SK-N-SH treated with all-trans-retinoic acid at 6 μM for 48 hours (cell line): Measurements from ENCODE around the gene SEC23A.
"Not testable (repeated sequence)": the region's sequence is repeated elsewhere in the genome, so short reads cannot be mapped to it uniquely, and the experiment has no call there.

ENCODE experiments used
- ATAC-seq: fragments of 200-7000 bp; cut with Tn5 transposase; 3 replicates; pipeline ENCODE4 v1.9.1; 2020; ENCODE audit warnings: mild to moderate bottlenecking, moderate library complexity
- ARNTL ChIP-seq: fragments of 450-650 bp; formaldehyde crosslinking; IDR thresholded peaks from 2 replicates; pipeline ENCODE4 v1.5.0; 2020; ENCODE audit warnings: low read depth, mild to moderate bottlenecking, moderate library complexity, borderline replicate concordance
- BACH2 ChIP-seq: fragments of 250-450 bp; sonication (Bioruptor Pico); IDR thresholded peaks from 2 replicates; pipeline ENCODE4 v1.9.0; 2021; ENCODE audit warnings: mild to moderate bottlenecking, borderline replicate concordance
- CSDC2 ChIP-seq: fragments of 250-450 bp; sonication (Bioruptor Pico); IDR thresholded peaks from 2 replicates; pipeline ENCODE4 v1.5.0; 2020; ENCODE audit warnings: mild to moderate bottlenecking, moderate library complexity
- CSRNP3 ChIP-seq: fragments of 250-450 bp; sonication (Bioruptor Pico); IDR thresholded peaks from 2 replicates; pipeline ENCODE4 v1.5.1; 2021; ENCODE audit warnings: mild to moderate bottlenecking, moderate library complexity
- ESRRG ChIP-seq: fragments of 250-450 bp; sonication (Bioruptor Pico); IDR thresholded peaks from 2 replicates; pipeline ENCODE4 v1.6.1; 2021; ENCODE audit warnings: mild to moderate bottlenecking
- GLIS3 ChIP-seq: fragments of 250-450 bp; sonication (Bioruptor Pico); IDR thresholded peaks from 2 replicates; pipeline ENCODE4 v1.5.0; 2020; ENCODE audit warnings: mild to moderate bottlenecking, moderate library complexity
- ISL1 ChIP-seq: fragments of 250-450 bp; sonication (Bioruptor Pico); IDR thresholded peaks from 2 replicates; pipeline ENCODE4 v2.1.2; 2022; ENCODE audit warnings: mild to moderate bottlenecking, moderate library complexity
- OSR1 ChIP-seq: fragments of 250-450 bp; sonication (Bioruptor Pico); IDR thresholded peaks from 2 replicates; pipeline ENCODE4 v1.8.0; 2022; ENCODE audit warnings: moderate library complexity, mild to moderate bottlenecking, inconsistent platforms
- PATZ1 ChIP-seq: fragments of 250-450 bp; sonication (Bioruptor Pico); IDR thresholded peaks from 2 replicates; pipeline ENCODE4 v1.8.0; 2020; ENCODE audit warnings: mild to moderate bottlenecking, moderate library complexity, borderline replicate concordance
- POU6F1 ChIP-seq: fragments of 250-450 bp; sonication (Bioruptor Pico); IDR thresholded peaks from 2 replicates; pipeline ENCODE4 v1.8.0; 2021; ENCODE audit warnings: low read depth, mild to moderate bottlenecking, moderate library complexity, borderline replicate concordance
- PPARA ChIP-seq: fragments of 250-450 bp; sonication (Bioruptor Pico); IDR thresholded peaks from 2 replicates; pipeline ENCODE4 v1.5.0; 2020; ENCODE audit warnings: mild to moderate bottlenecking, borderline replicate concordance
- RARB ChIP-seq: fragments of 250-450 bp; sonication (Bioruptor Pico); IDR thresholded peaks from 2 replicates; pipeline ENCODE4 v1.8.0; 2021; ENCODE audit warnings: mild to moderate bottlenecking, moderate library complexity
- SNAI2 ChIP-seq: fragments of 250-450 bp; sonication (Bioruptor Pico); IDR thresholded peaks from 2 replicates; pipeline ENCODE4 v1.5.0; 2020; ENCODE audit warnings: mild to moderate bottlenecking, moderate library complexity
- TCF4 ChIP-seq: fragments of 250-450 bp; sonication (Bioruptor Pico); IDR thresholded peaks from 2 replicates; pipeline ENCODE4 v1.8.0; 2021; ENCODE audit warnings: mild to moderate bottlenecking, moderate library complexity, borderline replicate concordance
- TOX ChIP-seq: fragments of 250-450 bp; sonication (Bioruptor Pico); IDR thresholded peaks from 2 replicates; pipeline ENCODE4 v1.8.0; 2021; ENCODE audit warnings: mild to moderate bottlenecking, moderate library complexity, borderline replicate concordance
- TSHZ2 ChIP-seq: fragments of 250-450 bp; sonication (Bioruptor Pico); IDR thresholded peaks from 2 replicates; pipeline ENCODE4 v1.5.0; 2020; ENCODE audit warnings: mild to moderate bottlenecking, moderate library complexity
- ZC3H10 ChIP-seq: fragments of 250-450 bp; sonication (Bioruptor Pico); IDR thresholded peaks from 2 replicates; pipeline ENCODE4 v1.5.1; 2021; ENCODE audit warnings: mild to moderate bottlenecking, moderate library complexity
- ZFP3 ChIP-seq: fragments of 250-450 bp; sonication (Bioruptor Pico); IDR thresholded peaks from 2 replicates; pipeline ENCODE4 v1.5.0; 2020; ENCODE audit warnings: mild to moderate bottlenecking, moderate library complexity
- ZFP30 ChIP-seq: fragments of 450-650 bp; formaldehyde crosslinking; IDR thresholded peaks from 2 replicates; pipeline ENCODE4 v1.5.0; 2022; ENCODE audit warnings: mild to moderate bottlenecking, moderate library complexity
- ZNF565 ChIP-seq: fragments of 450-650 bp; formaldehyde crosslinking; conservative IDR thresholded peaks from 2 replicates; pipeline ENCODE4 v1.5.0; 2020; ENCODE audit warnings: low read depth, mild to moderate bottlenecking, moderate library complexity
- ZNF70 ChIP-seq: fragments of 450-650 bp; formaldehyde crosslinking; IDR thresholded peaks from 2 replicates; pipeline ENCODE4 v1.5.0; 2020; ENCODE audit warnings: mild to moderate bottlenecking, moderate library complexity
- ZNF8 ChIP-seq: fragments of 450-650 bp; formaldehyde crosslinking; IDR thresholded peaks from 2 replicates; pipeline ENCODE4 v1.5.0; 2020; ENCODE audit warnings: mild to moderate bottlenecking, moderate library complexity

Gene SEC23A

GRCh38 chr14:39080886-39081285, 22.1 kb downstream of the SEC23A start:
- ATAC-seq, result no peak
- TF ChIP-seq TSHZ2 (CRISPR knock-in tag) (no peak), TOX (CRISPR knock-in tag) (no peak), ARNTL (no peak), ESRRG (CRISPR knock-in tag) (no peak), GLIS3 (no peak), POU6F1 (CRISPR knock-in tag) (no peak), PPARA (CRISPR knock-in tag) (no peak), RARB (CRISPR knock-in tag) (no peak), ZNF8 (CRISPR knock-in tag) (no peak), ZNF70 (no peak), ZC3H10 (CRISPR knock-in tag) (no peak), SNAI2 (CRISPR knock-in tag) (no peak), OSR1 (no peak), ZNF565 (no peak), TCF4 (CRISPR knock-in tag) (no peak), CSDC2 (CRISPR knock-in tag) (no peak), ISL1 (CRISPR knock-in tag) (no peak)

GRCh38 chr14:39071096-39071495, 31.9 kb downstream of the SEC23A start:
- no peak for ATAC-seq
- TF ChIP-seq ZFP3 (CRISPR knock-in tag) (no peak), OSR1 (no peak)
- TF ChIP-seq, all 23 proteins: peak for 0

- no peak for TF ChIP-seq ARNTL
- TF ChIP-seq TOX (CRISPR knock-in tag), result no peak
- TF ChIP-seq ZNF8 (CRISPR knock-in tag), result no peak
- TF ChIP-seq ZNF70, result no peak
- TF ChIP-seq TSHZ2 (CRISPR knock-in tag), result no peak
- TF ChIP-seq RARB (CRISPR knock-in tag), result no peak
- TF ChIP-seq ZNF565, result no peak
- TF ChIP-seq CSDC2 (CRISPR knock-in tag), result no peak
- no peak for TF ChIP-seq ISL1 (CRISPR knock-in tag)
- no peak for TF ChIP-seq OSR1
- no peak for TF ChIP-seq CSRNP3
- TF ChIP-seq PPARA (CRISPR knock-in tag), result no peak
- no peak for TF ChIP-seq ZFP30 (CRISPR knock-in tag)
- TF ChIP-seq POU6F1 (CRISPR knock-in tag), result no peak
- TF ChIP-seq ZFP3 (CRISPR knock-in tag), result no peak
- no peak for TF ChIP-seq PATZ1 (CRISPR knock-in tag)
- TF ChIP-seq TCF4 (CRISPR knock-in tag), result no peak
- no peak for TF ChIP-seq BACH2 (CRISPR knock-in tag)
- TF ChIP-seq, all 23 proteins: peak for 0
- no peak for ATAC-seq
Measured at GRCh38 chr14:39069923-39070322, 33.1 kb downstream of the SEC23A start.

DNA sequence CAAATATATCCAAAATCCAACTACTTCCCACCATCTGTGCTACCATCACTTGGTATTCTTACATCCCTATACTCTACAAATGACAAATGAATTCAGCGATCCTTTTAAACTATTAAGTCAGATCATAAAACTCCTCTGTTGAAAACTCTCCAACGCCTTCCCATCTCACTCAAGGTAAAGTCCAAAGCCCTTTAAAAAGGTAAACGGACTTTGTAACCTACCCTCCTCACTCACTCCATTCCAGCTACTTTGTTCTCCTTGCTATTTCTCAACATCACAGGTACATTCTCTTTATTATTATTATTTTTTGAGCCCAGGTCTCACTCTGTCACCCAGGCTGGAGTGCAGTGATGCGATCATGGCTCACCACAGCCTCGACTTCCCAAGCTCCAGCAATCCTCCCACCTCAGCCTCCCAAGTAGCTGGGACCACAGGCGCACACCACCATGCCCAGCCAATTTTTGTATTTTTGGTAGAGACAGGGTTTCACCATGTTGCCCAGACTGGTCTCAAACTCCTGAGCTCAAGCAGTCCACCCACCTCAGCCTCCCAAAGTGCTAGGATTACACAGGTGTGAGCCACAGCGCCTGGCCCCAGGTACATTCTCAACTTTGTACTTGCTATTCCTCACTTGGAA, 33.7 kb downstream of the SEC23A start:
- ATAC-seq, result not testable (repeated sequence)
